H9 (cell line): Measurements from ENCODE around the gene OR2Y1. TPM values are rescaled to one million over a fixed set of nuclear protein-coding genes. Genes with fewer than 3 reads are reported as not detected.

Experiments used
- DNase-seq: peaks from one replicate; pipeline ENCODE4 v3.0.0-alpha.2; 2017
- H2AFZ ChIP-seq: one replicate; pipeline ENCODE4 v1.6.1; 2013; ENCODE audit warnings: mild to moderate bottlenecking, low read length, control low read depth, moderate library complexity
- H2AK5ac ChIP-seq: 2 replicates; pipeline ENCODE4 v1.6.1; 2013; ENCODE audit warnings: low read length, control low read depth, mixed read lengths; ENCODE audit not compliant: insufficient read length
- H2BK120ac ChIP-seq: one replicate; pipeline ENCODE4 v1.6.1; 2013; ENCODE audit warnings: low read depth, mild to moderate bottlenecking, low read length, control low read depth, inconsistent platforms; ENCODE audit not compliant: poor library complexity, severe bottlenecking
- H2BK12ac ChIP-seq: 2 replicates; pipeline ENCODE4 v1.6.1; 2013; ENCODE audit warnings: low read length, control low read depth, mixed read lengths, low read depth; ENCODE audit not compliant: insufficient read length
- H2BK15ac ChIP-seq: 2 replicates; pipeline ENCODE4 v1.6.1; 2013; ENCODE audit warnings: low read depth, low read length, control low read depth
- H2BK20ac ChIP-seq: one replicate; pipeline ENCODE4 v1.6.1; 2013; ENCODE audit warnings: low read depth, mild to moderate bottlenecking, low read length, control low read depth, inconsistent platforms; ENCODE audit not compliant: poor library complexity, severe bottlenecking
- H2BK5ac ChIP-seq: 2 replicates; pipeline ENCODE4 v1.6.1; 2013; ENCODE audit warnings: low read length, control low read depth, mixed read lengths; ENCODE audit not compliant: insufficient read length
- H3K14ac ChIP-seq: 2 replicates; pipeline ENCODE4 v1.6.1; 2013; ENCODE audit warnings: low read length, control low read depth; ENCODE audit not compliant: insufficient read depth
- H3K18ac ChIP-seq: 2 replicates; pipeline ENCODE4 v1.6.1; 2013; ENCODE audit warnings: low read depth, mild to moderate bottlenecking, mixed read lengths, low read length, control low read depth; ENCODE audit not compliant: insufficient read length
- H3K23ac ChIP-seq: 2 replicates; pipeline ENCODE4 v1.6.1; 2013; ENCODE audit warnings: low read length, control low read depth, mixed read lengths, low read depth; ENCODE audit not compliant: insufficient read length
- H3K23me2 ChIP-seq: 2 replicates; pipeline ENCODE4 v1.6.1; 2013; ENCODE audit warnings: low read depth, mild to moderate bottlenecking, mixed read lengths, low read length, control low read depth; ENCODE audit not compliant: insufficient read length, poor library complexity, severe bottlenecking
- H3K27ac ChIP-seq: 2 replicates; pipeline ENCODE4 v1.5.1; 2013; ENCODE audit warnings: low read length, control low read depth, mixed read lengths, low read depth; ENCODE audit not compliant: insufficient read length
- H3K27me3 ChIP-seq: 2 replicates; pipeline ENCODE4 v1.6.1; 2013; ENCODE audit warnings: low read length, control low read depth, inconsistent platforms; ENCODE audit not compliant: insufficient read depth
- H3K4ac ChIP-seq: 2 replicates; pipeline ENCODE4 v1.6.1; 2013; ENCODE audit warnings: low read depth, mild to moderate bottlenecking, control low read depth, inconsistent platforms, low read length, moderate library complexity
- H3K4me1 ChIP-seq: 2 replicates; pipeline ENCODE4 v1.6.1; 2013; ENCODE audit warnings: low read length, control low read depth, inconsistent platforms; ENCODE audit not compliant: insufficient read depth
- H3K4me2 ChIP-seq: 2 replicates; pipeline ENCODE4 v1.6.1; 2013; ENCODE audit warnings: low read length, control low read depth, mixed read lengths; ENCODE audit not compliant: insufficient read length, insufficient read depth
- H3K56ac ChIP-seq: 2 replicates; pipeline ENCODE4 v1.6.1; 2013; ENCODE audit warnings: low read depth, mild to moderate bottlenecking, mixed read lengths, low read length, control low read depth; ENCODE audit not compliant: insufficient read length
- H3K79me1 ChIP-seq: 2 replicates; pipeline ENCODE4 v1.6.1; 2013; ENCODE audit warnings: low read depth, mild to moderate bottlenecking, moderate library complexity, low read length, control low read depth, inconsistent platforms; ENCODE audit not compliant: insufficient read depth, poor library complexity, severe bottlenecking
- H3K79me2 ChIP-seq: 2 replicates; pipeline ENCODE4 v1.6.1; 2013; ENCODE audit warnings: low read length, control low read depth, inconsistent platforms; ENCODE audit not compliant: insufficient read depth
- H3K9ac ChIP-seq: 2 replicates; pipeline ENCODE4 v1.6.1; 2013; ENCODE audit warnings: low read length, control low read depth, mixed read lengths; ENCODE audit not compliant: insufficient read length; ENCODE audit errors: extremely low read depth
- H3K9me3 ChIP-seq: one replicate; pipeline ENCODE4 v1.6.1; 2013; ENCODE audit warnings: low read depth, low read length, inconsistent platforms; ENCODE audit not compliant: control insufficient read depth
- H3T11ph ChIP-seq: one replicate; pipeline ENCODE4 v1.6.1; 2013; ENCODE audit warnings: mild to moderate bottlenecking, low read length, control low read depth, inconsistent platforms
- H4K20me1 ChIP-seq: one replicate; pipeline ENCODE4 v1.6.1; 2013; ENCODE audit not compliant: control insufficient read depth, insufficient read length, insufficient read depth
- H4K5ac ChIP-seq: 2 replicates; pipeline ENCODE4 v1.6.1; 2013; ENCODE audit warnings: low read depth, mild to moderate bottlenecking, mixed read lengths, low read length, control low read depth; ENCODE audit not compliant: insufficient read length
- H4K8ac ChIP-seq: replicated peaks from 2 replicates; pipeline ENCODE4 v1.6.1; 2013; ENCODE audit warnings: low read length, control low read depth, mixed read lengths, low read depth; ENCODE audit not compliant: insufficient read length
- H4K91ac ChIP-seq: 2 replicates; pipeline ENCODE4 v1.6.1; 2013; ENCODE audit warnings: low read depth, mild to moderate bottlenecking, moderate library complexity, mixed read lengths, low read length, control low read depth; ENCODE audit not compliant: insufficient read length
- H3K27ac Mint-ChIP-seq, 3 experiments: 2 replicates in 2 of 3; 3 replicates in 1 of 3; pipeline ENCODE4 v1.8.0; 2020 to 2021; ENCODE audit warnings: mixed read lengths in 3 of 3, mild to moderate bottlenecking in 1 of 3, moderate library complexity in 1 of 3
- H3K27me3 Mint-ChIP-seq: 2 replicates; pipeline ENCODE4 v1.8.0; 2021; ENCODE audit warnings: low read depth, mild to moderate bottlenecking, moderate library complexity, mixed read lengths
- H3K36me3 Mint-ChIP-seq, 3 experiments: 2 replicates in 2 of 3; 3 replicates in 1 of 3; pipeline ENCODE4 v1.8.0; 2020 to 2021; ENCODE audit warnings: low read depth in 3 of 3, mixed read lengths in 3 of 3; ENCODE audit not compliant: insufficient read depth in 1 of 3
- H3K4me1 Mint-ChIP-seq, 2 experiments: 2 replicates each; pipeline ENCODE4 v1.8.0; 2020; ENCODE audit warnings: mixed read lengths in 2 of 2
- H3K4me3 Mint-ChIP-seq, 2 experiments: 2 replicates in 1 of 2; 3 replicates in 1 of 2; pipeline ENCODE4 v1.8.0; 2020 to 2021; ENCODE audit warnings: mild to moderate bottlenecking in 2 of 2, mixed read lengths in 2 of 2, moderate library complexity in 1 of 2
- H3K9me3 Mint-ChIP-seq, 2 experiments: 2 replicates in 1 of 2; 3 replicates in 1 of 2; pipeline ENCODE4 v1.8.0; 2020; ENCODE audit warnings: mild to moderate bottlenecking in 2 of 2, mixed read lengths in 2 of 2, moderate library complexity in 1 of 2
- WGBS: extraction: QIAGEN DNeasy Blood & Tissue Kit; methylation state at CpG from one replicate; pipeline ENCODE4 v1.1.7; 2013; ENCODE audit warnings: missing lambda C conversion rate, low lambda C conversion rate, mixed read lengths; ENCODE audit not compliant: insufficient read length; ENCODE audit errors: extremely low coverage; 5-methylcytosine and 5-hydroxymethylcytosine counted together
- total RNA-seq: library from RNA; stranded (reverse); gene quantifications from 2 replicates; pipeline ENCODE4 v1.2.1, GENCODE V29; 2021
- TF ChIP-seq, protein P1 (sequence below): fragments of 200-600 bp; sonication (generic); conservative IDR thresholded peaks from 3 replicates; pipeline ENCODE4 v1.8.0; 2021; ENCODE audit warnings: antibody characterized with exemption, mild to moderate bottlenecking

Gene OR2Y1
- total RNA-seq, 1 experiment from 2014 or later = not detected

DNA sequence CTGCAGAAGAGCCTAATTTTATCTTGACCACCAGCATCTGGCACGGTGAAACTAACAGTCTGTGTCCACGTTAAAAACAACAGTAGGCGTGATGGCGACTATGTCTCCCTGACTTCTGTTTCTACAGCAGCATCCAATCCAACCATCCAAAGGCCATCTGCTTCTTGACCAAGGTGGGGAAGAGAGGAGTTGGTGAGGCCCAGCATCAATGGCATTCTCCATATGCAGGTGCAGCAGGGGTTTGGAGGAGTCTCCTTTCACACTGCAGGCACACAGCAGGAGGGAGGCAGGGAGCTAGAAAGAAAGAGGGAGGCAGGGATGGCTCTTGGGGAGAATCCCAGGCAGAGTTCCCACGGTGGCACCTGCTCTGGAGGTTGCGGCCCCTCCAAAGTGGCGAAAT, 35.8 kb upstream of the OR2Y1 start:
- H3K4me1 ChIP-seq = no peaks in the 10 kb centered on the region
- no peak overlapping the region for H2BK12ac ChIP-seq
- H3K18ac ChIP-seq = no peak overlapping the region
- DNase-seq = no peak
- H3K4me2 ChIP-seq = no peak overlapping the region
- TF ChIP-seq, protein P1, sequence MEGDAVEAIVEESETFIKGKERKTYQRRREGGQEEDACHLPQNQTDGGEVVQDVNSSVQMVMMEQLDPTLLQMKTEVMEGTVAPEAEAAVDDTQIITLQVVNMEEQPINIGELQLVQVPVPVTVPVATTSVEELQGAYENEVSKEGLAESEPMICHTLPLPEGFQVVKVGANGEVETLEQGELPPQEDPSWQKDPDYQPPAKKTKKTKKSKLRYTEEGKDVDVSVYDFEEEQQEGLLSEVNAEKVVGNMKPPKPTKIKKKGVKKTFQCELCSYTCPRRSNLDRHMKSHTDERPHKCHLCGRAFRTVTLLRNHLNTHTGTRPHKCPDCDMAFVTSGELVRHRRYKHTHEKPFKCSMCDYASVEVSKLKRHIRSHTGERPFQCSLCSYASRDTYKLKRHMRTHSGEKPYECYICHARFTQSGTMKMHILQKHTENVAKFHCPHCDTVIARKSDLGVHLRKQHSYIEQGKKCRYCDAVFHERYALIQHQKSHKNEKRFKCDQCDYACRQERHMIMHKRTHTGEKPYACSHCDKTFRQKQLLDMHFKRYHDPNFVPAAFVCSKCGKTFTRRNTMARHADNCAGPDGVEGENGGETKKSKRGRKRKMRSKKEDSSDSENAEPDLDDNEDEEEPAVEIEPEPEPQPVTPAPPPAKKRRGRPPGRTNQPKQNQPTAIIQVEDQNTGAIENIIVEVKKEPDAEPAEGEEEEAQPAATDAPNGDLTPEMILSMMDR = no peak
- Mint-ChIP-seq H3K9me3 (peaks cover 26 to 27% of the 10 kb centered on the region in 2 experiments), H3K27ac (no peak overlapping the region), H3K27me3 (peaks cover 4% of the 10 kb centered on the region), H3K4me3 (no peak overlapping the region), H3K4me1 (peaks cover 3 to 4% of the 10 kb centered on the region in 2 experiments; a peak in 3 of 4 replicates), H3K36me3 (peaks cover 5 to 19% (median 14%) of the 10 kb centered on the region in 3 experiments)
- no peak overlapping the region for H2BK5ac ChIP-seq
- H4K91ac ChIP-seq = no peak overlapping the region
- no peak overlapping the region for H3K23ac ChIP-seq
- H2AK5ac ChIP-seq = no peak overlapping the region
- H3K27me3 ChIP-seq = no peaks in the 10 kb centered on the region
- H3K4ac ChIP-seq = no peak overlapping the region
- no peak overlapping the region for H3K27ac ChIP-seq
- H3K9me3 ChIP-seq = no peaks in the 10 kb centered on the region
- no peaks in the 10 kb centered on the region for H4K20me1 ChIP-seq
- H2BK15ac ChIP-seq = no peak overlapping the region
- H3K79me2 ChIP-seq = no peaks in the 10 kb centered on the region
- H2BK20ac ChIP-seq = no peak overlapping the region
- no peak overlapping the region for H4K8ac ChIP-seq
- H3T11ph ChIP-seq = no peak overlapping the region
- H3K56ac ChIP-seq = no peak overlapping the region
- H2BK120ac ChIP-seq = no peak overlapping the region
- no peaks in the 10 kb centered on the region for H3K79me1 ChIP-seq
- H3K23me2 ChIP-seq = no peaks in the 10 kb centered on the region
- H3K14ac ChIP-seq = no peak overlapping the region
- H4K5ac ChIP-seq = no peak overlapping the region
- WGBS = no CpG with 5 or more reads among the region's 7 CpGs
- H3K9ac ChIP-seq = no peak overlapping the region
- H2AFZ ChIP-seq = no peak overlapping the region
